ENCODE results near the gene LRRN2. TPM values are rescaled to one million over a fixed set of nuclear protein-coding genes. Genes with fewer than 3 reads are reported as not detected.

Gene LRRN2
- total and polyA plus RNA-seq, 4 donors = 1.3 to 6.8 TPM; not detected in 2

DNA sequence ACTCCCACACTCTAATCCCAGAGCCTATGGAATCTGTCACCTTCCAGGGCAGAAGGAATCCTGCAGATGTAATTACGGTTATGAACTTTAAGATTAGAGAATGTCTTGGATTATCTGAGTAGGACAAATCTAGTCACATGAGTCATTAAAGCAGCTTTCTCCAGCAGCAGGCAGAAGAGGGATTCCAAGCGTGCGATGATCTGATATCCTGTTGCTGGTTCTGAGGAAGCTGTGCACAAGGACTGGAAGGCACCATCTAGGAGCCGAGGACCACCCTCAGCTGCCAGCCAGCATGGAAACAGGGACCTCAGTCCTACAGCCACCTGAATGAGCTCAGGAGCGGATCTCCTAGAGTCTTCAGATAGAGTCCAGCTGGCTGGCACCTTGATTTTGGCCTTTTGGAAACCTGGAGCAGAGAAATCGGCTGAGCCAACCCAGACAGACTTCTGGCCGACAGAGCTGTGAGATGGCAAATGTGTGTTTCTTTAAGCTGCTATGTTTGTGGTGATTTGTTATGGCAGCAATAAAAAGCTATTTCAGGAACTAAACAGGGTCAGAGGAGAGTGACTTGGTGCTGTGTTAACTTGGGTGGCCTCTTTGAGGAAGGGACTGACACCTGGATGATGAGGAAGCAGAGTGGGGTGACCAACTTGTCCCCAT is 34.5 kb downstream of the LRRN2 start:
- H3K9me3 ChIP-seq (ENCODE audit: control insufficient read depth, low read length) = no peaks in the 10 kb centered on the region
- DNase-seq (no peak), ATAC-seq (ENCODE audit: low FRiP score) (no peak)
- no peak overlapping the region for H3K4me3 ChIP-seq (ENCODE audit: low read length in 2 of 2)
- H3K27me3 ChIP-seq (ENCODE audit: control insufficient read depth in 1 of 2, insufficient read depth in 2 of 2, low read length in 1 of 2) = no peaks in the 10 kb centered on the region
- intact Hi-C loops (cut with DNase I) = no loop called here
- no peaks in the 10 kb centered on the region for H3K4me1 ChIP-seq (ENCODE audit: control insufficient read depth in 1 of 2, insufficient read depth in 2 of 2, low read length in 2 of 2)
- H3K36me3 ChIP-seq (ENCODE audit: control insufficient read depth in 1 of 2, insufficient read depth in 2 of 2, low read length in 1 of 2) = no peaks in the 10 kb centered on the region
- no peak overlapping the region for H3K27ac ChIP-seq (ENCODE audit: low read depth in 1 of 2, low read length in 2 of 2)
- 36% methylated on average over 7 of the region's 7 CpGs for WGBS, 2 donors

GRCh38 chr1:204649721-204650521 is 35.6 kb downstream of the LRRN2 start:
- H3K4me3 ChIP-seq (ENCODE audit: low read length in 2 of 2) = no peak overlapping the region
- no peak for ATAC-seq (ENCODE audit: low FRiP score)

DNA sequence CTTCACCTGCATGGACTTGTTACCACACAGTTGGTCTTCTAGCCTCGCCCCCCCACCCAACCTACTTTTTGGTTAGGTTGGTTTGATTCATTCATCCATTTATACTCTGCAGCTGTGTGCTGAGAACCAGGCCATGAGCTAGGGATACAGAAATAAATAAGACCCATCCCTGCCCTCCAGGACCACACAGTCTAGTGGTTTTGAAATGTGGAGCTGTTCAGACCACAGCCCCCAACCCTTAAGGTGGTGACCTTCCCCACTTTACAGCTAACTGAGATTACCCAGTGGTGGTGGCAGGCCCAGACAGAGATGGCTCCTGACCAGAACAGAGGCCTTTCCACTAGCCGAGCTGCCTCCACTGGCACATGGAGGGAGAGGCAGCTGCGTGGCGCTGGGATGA is 37.0 kb downstream of the LRRN2 start:
- Histone ChIP-seq H3K27me3 (ENCODE audit: control insufficient read depth in 1 of 2, insufficient read depth in 2 of 2, low read length in 1 of 2) (no peaks in the 10 kb centered on the region), H3K4me1 (ENCODE audit: control insufficient read depth in 1 of 2, insufficient read depth in 2 of 2, low read length in 2 of 2) (no peaks in the 10 kb centered on the region), H3K9me3 (ENCODE audit: control insufficient read depth, low read length) (no peaks in the 10 kb centered on the region), H3K36me3 (ENCODE audit: control insufficient read depth in 1 of 2, insufficient read depth in 2 of 2, low read length in 1 of 2) (no peaks in the 10 kb centered on the region), H3K27ac (ENCODE audit: low read depth in 1 of 2, low read length in 2 of 2) (no peak overlapping the region), H3K4me3 (ENCODE audit: low read length in 2 of 2) (no peak overlapping the region)
- DNase-seq (no peak), ATAC-seq (ENCODE audit: low FRiP score) (no peak)
- 95 to 97% methylated on average over 4 of the region's 4 CpGs for WGBS, 2 donors
- intact Hi-C loops (cut with DNase I) = no loop called here

More at GRCh38 chr1:204649721-204650521, 35.6 kb downstream of the LRRN2 start:
- H3K27ac ChIP-seq (ENCODE audit: low read depth in 1 of 2, low read length in 2 of 2) = no peak overlapping the region
- 95% methylated on average over 6 of the region's 6 CpGs for WGBS, 2 donors
- no peaks in the 10 kb centered on the region for H3K4me1 ChIP-seq (ENCODE audit: control insufficient read depth in 1 of 2, insufficient read depth in 2 of 2, low read length in 2 of 2)
- no peak for DNase-seq
- H3K27me3 ChIP-seq (ENCODE audit: control insufficient read depth in 1 of 2, insufficient read depth in 2 of 2, low read length in 1 of 2) = no peaks in the 10 kb centered on the region
- no peaks in the 10 kb centered on the region for H3K36me3 ChIP-seq (ENCODE audit: control insufficient read depth in 1 of 2, insufficient read depth in 2 of 2, low read length in 1 of 2)
- intact Hi-C loops (cut with DNase I) = no loop called here
- H3K9me3 ChIP-seq (ENCODE audit: control insufficient read depth, low read length) = no peaks in the 10 kb centered on the region

DNA sequence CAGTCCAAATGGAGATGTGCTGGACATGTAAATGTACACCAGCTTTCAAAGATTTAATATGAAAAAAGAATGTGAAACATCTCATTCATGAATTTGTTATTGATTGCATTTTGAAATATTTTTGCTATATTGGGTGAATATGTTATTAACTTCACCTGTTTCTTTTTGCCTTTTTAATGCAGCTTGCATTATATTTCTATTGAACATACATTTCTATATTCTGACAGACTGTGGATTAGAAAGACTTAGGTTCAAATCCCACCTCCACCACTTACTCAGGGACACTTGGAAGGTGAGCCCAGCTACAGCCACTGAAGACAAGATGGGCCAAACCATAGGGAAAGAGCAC is 37.8 kb downstream of the LRRN2 start:
- DNase-seq (no peak), ATAC-seq (ENCODE audit: low FRiP score) (no peak)
- Histone ChIP-seq H3K27me3 (ENCODE audit: control insufficient read depth in 1 of 2, insufficient read depth in 2 of 2, low read length in 1 of 2) (no peaks in the 10 kb centered on the region), H3K9me3 (ENCODE audit: control insufficient read depth, low read length) (no peaks in the 10 kb centered on the region), H3K4me3 (ENCODE audit: low read length in 2 of 2) (no peak overlapping the region), H3K36me3 (ENCODE audit: control insufficient read depth in 1 of 2, insufficient read depth in 2 of 2, low read length in 1 of 2) (no peaks in the 10 kb centered on the region), H3K4me1 (ENCODE audit: control insufficient read depth in 1 of 2, insufficient read depth in 2 of 2, low read length in 2 of 2) (no peaks in the 10 kb centered on the region), H3K27ac (ENCODE audit: low read depth in 1 of 2, low read length in 2 of 2) (no peak overlapping the region)
- intact Hi-C loops (cut with DNase I) = no loop called here

GRCh38 chr1:204647114-204647804 is 38.3 kb downstream of the LRRN2 start:
- DNase-seq (no peak), ATAC-seq (ENCODE audit: low FRiP score) (no peak)
- WGBS, 2 donors = 15 to 18% methylated on average over 2 of the region's 2 CpGs
- Histone ChIP-seq H3K36me3 (ENCODE audit: control insufficient read depth in 1 of 2, insufficient read depth in 2 of 2, low read length in 1 of 2) (no peaks in the 10 kb centered on the region), H3K9me3 (ENCODE audit: control insufficient read depth, low read length) (no peaks in the 10 kb centered on the region), H3K4me3 (ENCODE audit: low read length in 2 of 2) (no peak overlapping the region), H3K27ac (ENCODE audit: low read depth in 1 of 2, low read length in 2 of 2) (no peak overlapping the region), H3K4me1 (ENCODE audit: control insufficient read depth in 1 of 2, insufficient read depth in 2 of 2, low read length in 2 of 2) (no peaks in the 10 kb centered on the region), H3K27me3 (ENCODE audit: control insufficient read depth in 1 of 2, insufficient read depth in 2 of 2, low read length in 1 of 2) (no peaks in the 10 kb centered on the region)
- intact Hi-C loops (cut with DNase I) = no loop called here

DNA sequence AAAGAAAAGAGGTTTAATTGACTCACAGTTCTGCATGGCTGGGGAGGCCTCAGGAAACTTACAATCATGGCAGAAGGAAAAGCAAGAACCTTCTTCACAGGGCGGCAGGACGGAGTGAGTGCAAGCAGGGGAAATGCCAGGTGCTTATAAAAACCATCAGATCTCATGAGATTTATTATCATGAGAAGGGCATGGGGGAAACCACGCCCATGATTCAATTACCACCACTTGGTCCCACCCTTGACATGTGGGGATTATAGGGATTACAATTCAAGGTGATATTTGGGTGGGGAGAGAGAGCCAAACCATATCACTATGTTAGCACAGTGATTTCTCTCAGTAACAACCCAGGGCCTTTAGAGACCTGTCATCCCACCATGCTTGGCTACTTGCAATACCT is 39.9 kb downstream of the LRRN2 start:
- no peaks in the 10 kb centered on the region for H3K4me1 ChIP-seq (ENCODE audit: control insufficient read depth in 1 of 2, insufficient read depth in 2 of 2, low read length in 2 of 2)
- no peaks in the 10 kb centered on the region for H3K27me3 ChIP-seq (ENCODE audit: control insufficient read depth in 1 of 2, insufficient read depth in 2 of 2, low read length in 1 of 2)
- no peak for ATAC-seq (ENCODE audit: low FRiP score)
- no peak overlapping the region for H3K27ac ChIP-seq (ENCODE audit: low read depth in 1 of 2, low read length in 2 of 2)
- H3K9me3 ChIP-seq (ENCODE audit: control insufficient read depth, low read length) = no peaks in the 10 kb centered on the region
- DNase-seq = no peak
- 88 to 92% methylated on average over 3 of the region's 3 CpGs for WGBS, 2 donors
- intact Hi-C loops (cut with DNase I) = no loop called here
- H3K4me3 ChIP-seq (ENCODE audit: low read length in 2 of 2) = no peak overlapping the region
- H3K36me3 ChIP-seq (ENCODE audit: control insufficient read depth in 1 of 2, insufficient read depth in 2 of 2, low read length in 1 of 2) = no peaks in the 10 kb centered on the region

GRCh38 chr1:204645251-204645650 is 40.3 kb downstream of the LRRN2 start:
- no peaks in the 10 kb centered on the region for H3K9me3 ChIP-seq (ENCODE audit: control insufficient read depth, low read length)
- 81 to 83% methylated on average over 3 of the region's 3 CpGs for WGBS, 2 donors
- H3K27ac ChIP-seq (ENCODE audit: low read depth in 1 of 2, low read length in 2 of 2) = no peak overlapping the region
- DNase-seq (no peak), ATAC-seq (ENCODE audit: low FRiP score) (no peak)
- H3K27me3 ChIP-seq (ENCODE audit: control insufficient read depth in 1 of 2, insufficient read depth in 2 of 2, low read length in 1 of 2) = no peaks in the 10 kb centered on the region
- no peaks in the 10 kb centered on the region for H3K4me1 ChIP-seq (ENCODE audit: control insufficient read depth in 1 of 2, insufficient read depth in 2 of 2, low read length in 2 of 2)
- no peaks in the 10 kb centered on the region for H3K36me3 ChIP-seq (ENCODE audit: control insufficient read depth in 1 of 2, insufficient read depth in 2 of 2, low read length in 1 of 2)
- intact Hi-C loops (cut with DNase I) = no loop called here
- H3K4me3 ChIP-seq (ENCODE audit: low read length in 2 of 2) = no peak overlapping the region

GRCh38 chr1:204643503-204643902 is 42.0 kb downstream of the LRRN2 start:
- no peak for DNase-seq
- H3K4me1 ChIP-seq (ENCODE audit: control insufficient read depth in 1 of 2, insufficient read depth in 2 of 2, low read length in 2 of 2) = no peaks in the 10 kb centered on the region
- no peaks in the 10 kb centered on the region for H3K36me3 ChIP-seq (ENCODE audit: control insufficient read depth in 1 of 2, insufficient read depth in 2 of 2, low read length in 1 of 2)
- 92 to 97% methylated on average over 6 of the region's 6 CpGs for WGBS, 2 donors
- H3K4me3 ChIP-seq (ENCODE audit: low read length in 2 of 2) = no peak overlapping the region
- no peaks in the 10 kb centered on the region for H3K9me3 ChIP-seq (ENCODE audit: control insufficient read depth, low read length)
- no peak overlapping the region for H3K27ac ChIP-seq (ENCODE audit: low read depth in 1 of 2, low read length in 2 of 2)
- no peak for ATAC-seq (ENCODE audit: low FRiP score)
- intact Hi-C loops (cut with DNase I) = no loop called here
- H3K27me3 ChIP-seq (ENCODE audit: control insufficient read depth in 1 of 2, insufficient read depth in 2 of 2, low read length in 1 of 2) = no peaks in the 10 kb centered on the region

DNA sequence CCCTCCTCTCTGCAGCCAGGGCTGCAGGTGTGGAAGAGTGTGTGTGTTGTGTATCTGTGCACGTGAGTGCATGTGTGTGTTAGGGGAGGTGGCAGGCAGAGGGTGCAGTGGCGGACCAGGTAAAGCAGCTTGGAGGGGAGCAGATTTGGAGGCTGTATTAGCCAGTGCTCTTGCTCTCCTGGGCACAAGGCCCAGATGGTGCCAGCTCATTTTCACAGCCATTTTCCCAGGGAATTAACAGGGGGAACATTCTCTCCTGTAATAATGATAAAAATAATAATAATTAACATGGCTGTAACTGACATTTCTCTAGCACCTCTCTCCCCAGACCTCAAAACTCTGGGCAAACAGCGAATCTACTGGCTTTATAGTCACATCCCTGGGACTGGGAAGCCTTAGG is 43.6 kb downstream of the LRRN2 start:
- ATAC-seq (ENCODE audit: low FRiP score) (no peak), DNase-seq (no peak)
- Histone ChIP-seq H3K9me3 (ENCODE audit: control insufficient read depth, low read length) (no peaks in the 10 kb centered on the region), H3K36me3 (ENCODE audit: control insufficient read depth in 1 of 2, insufficient read depth in 2 of 2, low read length in 1 of 2) (no peaks in the 10 kb centered on the region), H3K4me1 (ENCODE audit: control insufficient read depth in 1 of 2, insufficient read depth in 2 of 2, low read length in 2 of 2) (no peaks in the 10 kb centered on the region), H3K27ac (ENCODE audit: low read depth in 1 of 2, low read length in 2 of 2) (no peak overlapping the region), H3K27me3 (ENCODE audit: control insufficient read depth in 1 of 2, insufficient read depth in 2 of 2, low read length in 1 of 2) (no peaks in the 10 kb centered on the region), H3K4me3 (ENCODE audit: low read length in 2 of 2) (no peak overlapping the region)
- intact Hi-C loops (cut with DNase I) = no loop called here
- 90 to 94% methylated on average over 3 of the region's 3 CpGs for WGBS, 2 donors

All from aorta (tissue), 5 donors.